ENCODE measurements around the gene MS4A6E.
"Not testable (repeated sequence)": the region's sequence is repeated elsewhere in the genome, so short reads cannot be mapped to it uniquely, and the experiment has no call there.

Gene MS4A6E

DNA sequence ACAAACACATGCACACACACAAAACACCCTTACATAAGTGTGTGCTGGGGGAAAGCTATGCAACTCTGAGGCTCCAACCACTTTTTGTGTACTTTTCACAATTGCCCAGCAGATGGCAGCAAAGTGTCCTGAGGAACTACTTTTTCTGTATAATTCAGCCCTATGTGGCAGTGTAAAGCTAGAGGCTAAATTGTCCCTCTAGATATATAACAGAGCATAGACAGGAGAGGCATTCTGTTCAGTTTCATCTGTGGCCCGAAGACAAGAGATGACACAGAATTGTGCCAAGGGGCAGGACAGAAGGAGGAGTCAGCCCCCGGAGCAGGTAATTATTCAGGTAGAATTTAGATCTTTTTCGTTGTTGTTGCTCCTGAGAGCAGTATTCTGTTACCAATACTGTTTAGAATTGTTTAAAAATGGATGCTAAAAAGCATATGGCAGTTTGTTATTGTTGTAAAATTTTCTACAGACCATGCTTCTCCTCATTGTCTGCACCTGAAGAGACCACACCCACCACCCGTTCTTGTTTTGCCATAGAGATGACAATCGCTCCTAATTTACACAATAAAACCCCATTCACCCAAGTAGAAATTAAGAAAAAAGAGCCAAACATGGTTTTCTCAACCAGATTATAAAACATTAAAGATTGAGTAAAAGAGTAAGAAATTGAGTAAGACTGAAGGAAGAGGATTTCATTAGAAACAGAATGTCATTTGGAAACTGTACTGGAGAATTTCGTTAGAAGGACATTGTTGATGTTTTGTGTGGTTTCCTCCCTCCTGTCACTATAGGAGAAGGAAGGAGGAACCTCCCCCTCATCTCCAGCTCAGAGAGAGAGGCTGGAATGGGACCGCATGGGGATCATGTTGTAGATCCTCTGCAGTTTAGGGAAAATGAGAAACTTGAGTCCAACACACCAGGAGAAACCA lies 36.8 kb downstream of the MS4A6E start:
- TF ChIP-seq, protein P1, sequence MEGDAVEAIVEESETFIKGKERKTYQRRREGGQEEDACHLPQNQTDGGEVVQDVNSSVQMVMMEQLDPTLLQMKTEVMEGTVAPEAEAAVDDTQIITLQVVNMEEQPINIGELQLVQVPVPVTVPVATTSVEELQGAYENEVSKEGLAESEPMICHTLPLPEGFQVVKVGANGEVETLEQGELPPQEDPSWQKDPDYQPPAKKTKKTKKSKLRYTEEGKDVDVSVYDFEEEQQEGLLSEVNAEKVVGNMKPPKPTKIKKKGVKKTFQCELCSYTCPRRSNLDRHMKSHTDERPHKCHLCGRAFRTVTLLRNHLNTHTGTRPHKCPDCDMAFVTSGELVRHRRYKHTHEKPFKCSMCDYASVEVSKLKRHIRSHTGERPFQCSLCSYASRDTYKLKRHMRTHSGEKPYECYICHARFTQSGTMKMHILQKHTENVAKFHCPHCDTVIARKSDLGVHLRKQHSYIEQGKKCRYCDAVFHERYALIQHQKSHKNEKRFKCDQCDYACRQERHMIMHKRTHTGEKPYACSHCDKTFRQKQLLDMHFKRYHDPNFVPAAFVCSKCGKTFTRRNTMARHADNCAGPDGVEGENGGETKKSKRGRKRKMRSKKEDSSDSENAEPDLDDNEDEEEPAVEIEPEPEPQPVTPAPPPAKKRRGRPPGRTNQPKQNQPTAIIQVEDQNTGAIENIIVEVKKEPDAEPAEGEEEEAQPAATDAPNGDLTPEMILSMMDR (conservative IDR thresholded peaks at IDR 0.05; ENCODE audit: low read depth, low read length), result peak; percentile 74
- no peak for DNase-seq (ENCODE audit: low read depth)
- no peak overlapping the region for H3K4me3 ChIP-seq (ENCODE audit: low read length)

DNA sequence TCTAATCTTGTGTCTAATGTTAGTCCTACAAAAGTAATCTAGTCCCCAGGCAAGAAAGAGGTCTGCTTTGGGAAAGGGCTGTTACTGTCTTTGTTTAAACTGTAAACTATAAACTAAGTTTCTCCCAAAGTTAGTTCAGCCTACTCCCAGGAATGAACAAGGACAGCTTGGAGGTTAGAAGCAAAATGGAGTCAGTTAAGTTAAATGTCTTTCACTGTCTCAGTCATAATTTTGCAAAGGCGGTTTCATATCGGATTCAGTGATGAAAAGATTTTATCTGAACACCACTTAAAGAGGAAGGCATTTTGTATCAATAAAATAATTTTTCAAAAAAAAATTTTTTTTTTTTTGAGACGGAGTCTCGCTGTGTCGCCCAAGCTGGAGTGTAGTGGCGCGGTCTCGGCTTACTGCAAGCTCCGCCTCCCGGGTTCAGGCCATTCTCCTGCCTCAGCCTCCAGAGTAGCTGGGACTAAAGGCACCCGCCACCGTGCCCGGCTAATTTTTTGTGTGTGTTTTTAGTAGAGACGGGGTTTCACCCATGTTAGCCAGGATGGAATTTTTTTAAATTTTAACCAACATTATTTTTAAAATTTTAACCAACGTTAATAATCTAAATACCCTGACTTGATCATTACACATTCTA lies 39.3 kb downstream of the MS4A6E start:
- not testable (repeated sequence) for H3K4me3 ChIP-seq (ENCODE audit: low read length); DNase-seq (ENCODE audit: low read depth)

DNA sequence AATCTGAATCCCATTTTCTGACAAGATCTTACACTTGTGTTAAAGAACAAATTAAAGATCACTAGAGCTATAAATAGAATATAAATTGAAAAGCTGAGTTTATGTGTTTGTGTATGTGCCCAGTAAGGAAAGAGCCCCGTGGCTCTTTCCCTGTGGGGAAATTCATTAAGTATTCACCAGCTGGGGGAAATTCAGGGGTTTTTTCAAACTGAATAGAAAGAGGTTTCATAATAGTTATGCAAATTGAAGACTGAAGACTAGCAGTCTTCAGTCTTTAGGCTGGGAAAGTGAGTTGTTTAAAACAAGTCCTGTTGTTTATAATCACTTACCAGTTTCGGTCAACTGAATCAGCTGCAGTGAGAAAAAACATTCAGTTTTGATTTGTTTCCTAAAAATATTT lies 40.0 kb downstream of the MS4A6E start:
- no peak overlapping the region for H3K4me3 ChIP-seq (ENCODE audit: low read length)
- no peak for DNase-seq (ENCODE audit: low read depth)
- TF ChIP-seq, protein P1 (conservative IDR thresholded peaks at IDR 0.05; ENCODE audit: low read depth, low read length), result no peak

DNA sequence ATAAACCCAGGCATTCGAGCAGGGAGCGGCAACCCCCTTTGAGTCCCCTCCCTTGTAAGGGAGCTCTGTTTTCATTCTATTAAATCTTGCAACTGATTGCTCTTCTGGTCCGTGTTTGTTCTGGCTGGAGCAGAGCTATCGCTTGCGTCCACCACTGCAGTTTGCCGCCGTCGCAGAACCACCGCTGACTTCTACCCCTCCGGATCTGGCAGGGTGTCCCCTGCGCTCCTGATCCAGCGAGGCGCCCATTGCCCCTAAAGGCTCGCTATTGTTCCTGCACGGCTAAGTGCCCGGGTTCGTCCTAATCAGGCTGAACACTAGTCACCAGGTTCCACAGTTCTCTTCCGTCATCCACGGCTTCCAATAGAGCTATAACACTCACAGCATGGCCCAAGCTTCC lies 40.8 kb downstream of the MS4A6E start:
- TF ChIP-seq, protein P1 (conservative IDR thresholded peaks at IDR 0.05; ENCODE audit: low read depth, low read length), result no peak
- DNase-seq (ENCODE audit: low read depth), result no peak
- no peak overlapping the region for H3K4me3 ChIP-seq (ENCODE audit: low read length)

DNA sequence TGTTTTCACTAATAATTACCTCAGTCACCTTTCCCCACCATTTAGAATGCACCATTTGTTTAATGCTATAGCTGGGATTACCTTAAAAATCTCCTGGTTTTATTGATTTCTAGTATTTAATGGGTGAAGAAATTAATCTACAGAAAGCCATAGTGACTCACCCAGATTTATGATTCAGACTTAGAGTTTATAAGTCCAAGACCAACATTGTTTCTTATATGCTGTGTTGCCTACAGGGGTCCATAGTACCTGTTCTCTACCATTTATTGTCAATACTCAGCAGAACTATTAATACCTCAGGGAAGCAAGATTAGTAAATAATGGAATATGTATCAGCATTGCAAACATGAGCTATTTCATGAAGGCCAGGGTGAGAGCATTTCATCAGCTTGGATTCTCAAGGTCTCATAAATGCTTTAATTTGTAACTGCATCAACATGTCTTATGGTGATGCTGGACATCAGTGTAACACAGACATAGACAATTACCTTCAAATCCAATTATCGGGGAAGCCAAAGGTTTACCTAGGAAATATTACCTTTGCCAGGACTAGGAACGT lies 43.3 kb downstream of the MS4A6E start:
- DNase-seq (ENCODE audit: low read depth), result no peak
- TF ChIP-seq, protein P1 (conservative IDR thresholded peaks at IDR 0.05; ENCODE audit: low read depth, low read length), result no peak
- H3K4me3 ChIP-seq (ENCODE audit: low read length), result no peak overlapping the region

DNA sequence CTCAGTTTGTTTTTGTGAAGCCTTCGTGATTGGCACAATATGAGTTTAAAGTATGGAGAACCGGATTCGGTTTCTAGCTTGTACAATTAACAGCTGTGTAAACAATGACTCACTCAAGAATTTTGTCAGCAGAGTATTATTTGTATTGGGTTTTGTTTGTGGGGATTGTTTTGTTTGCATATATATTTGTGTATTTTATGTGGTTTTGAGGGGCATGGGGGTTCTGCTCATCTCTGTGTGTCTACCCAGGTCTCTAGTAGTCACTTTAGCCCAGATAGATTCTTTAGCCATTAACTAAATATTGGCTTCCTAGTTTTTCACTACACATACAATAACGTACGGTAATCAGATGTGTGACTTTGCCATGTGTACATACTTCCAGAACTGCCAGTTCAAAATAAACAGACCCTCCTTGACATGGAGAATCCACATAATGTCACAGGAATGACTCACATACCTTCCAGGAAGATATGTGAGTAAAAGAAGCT lies 43.8 kb downstream of the MS4A6E start:
- TF ChIP-seq, protein P1 (conservative IDR thresholded peaks at IDR 0.05; ENCODE audit: low read depth, low read length), result no peak
- no peak for DNase-seq (ENCODE audit: low read depth)

DNA sequence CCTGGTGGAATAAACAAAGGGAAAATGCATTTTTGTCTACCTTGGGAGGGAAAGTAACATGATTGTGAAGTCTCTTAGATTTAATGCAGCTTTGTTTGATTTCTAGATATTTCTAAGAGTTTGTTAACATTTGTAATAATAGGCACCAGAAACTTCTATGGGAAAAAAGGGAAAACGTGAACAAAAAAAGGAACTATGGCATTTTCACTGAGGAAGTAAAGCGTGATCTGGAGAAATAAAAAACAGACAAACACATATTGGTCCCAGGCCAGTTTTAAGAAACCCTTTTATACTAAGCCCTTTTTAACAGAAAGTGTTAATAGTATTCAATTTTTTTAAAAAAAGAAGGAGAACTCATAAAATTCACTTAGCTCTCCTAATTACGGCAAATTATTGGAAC lies 44.3 kb downstream of the MS4A6E start:
- no peak for DNase-seq (ENCODE audit: low read depth)
- TF ChIP-seq, protein P1 (conservative IDR thresholded peaks at IDR 0.05; ENCODE audit: low read depth, low read length), result no peak

More for the DNA sequence above, 43.8 kb downstream of the MS4A6E start:
- H3K4me3 ChIP-seq (ENCODE audit: low read length), result no peak overlapping the region

More for the DNA sequence above, 44.3 kb downstream of the MS4A6E start:
- no peak overlapping the region for H3K4me3 ChIP-seq (ENCODE audit: low read length)
